Psoas muscle (tissue), 8 donors: Measurements from ENCODE around the gene FAM117B. TPM values are rescaled to one million over a fixed set of nuclear protein-coding genes. Genes with fewer than 3 reads are reported as not detected.

Experiments
- ATAC-seq, 4 donors: fragments of 200-7000 bp; cut with Tn5 transposase; one replicate each; pipeline ENCODE4 v1.9.1; 2020; ENCODE audit warnings: moderate library complexity in 3 of 4, mild to moderate bottlenecking in 2 of 4
- DNase-seq, 2 donors: peaks; one replicate each; pipeline ENCODE4 v3.0.0-alpha.2; 2020
- H3K27ac ChIP-seq: fragments of 200-600 bp; one replicate; pipeline ENCODE4 v1.8.0; 2022
- H3K27me3 ChIP-seq, 3 donors: fragments of 200-600 bp in 1 of 3; one replicate each; pipeline versions ENCODE4 v1.6.1 to v1.8.0; 2013 to 2022; ENCODE audit warnings: low read length in 2 of 3, mild to moderate bottlenecking in 2 of 3, moderate library complexity in 1 of 3; ENCODE audit not compliant: insufficient read depth in 3 of 3
- H3K36me3 ChIP-seq, 2 donors: fragments of 200-600 bp in 1 of 2; one replicate each; pipeline versions ENCODE4 v1.6.1 to v1.8.0; 2013 to 2022; ENCODE audit warnings: low read depth in 1 of 2, mild to moderate bottlenecking in 1 of 2, moderate library complexity in 1 of 2; ENCODE audit not compliant: insufficient read depth in 1 of 2
- H3K4me1 ChIP-seq: fragments of 200-600 bp; one replicate; pipeline ENCODE4 v1.8.0; 2022
- H3K4me3 ChIP-seq: fragments of 200-600 bp; one replicate; pipeline ENCODE4 v1.8.0; 2022; ENCODE audit warnings: mild to moderate bottlenecking
- H3K9me3 ChIP-seq: fragments of 200-600 bp; one replicate; pipeline ENCODE4 v1.8.0; 2022
- CTCF ChIP-seq: fragments of 200-600 bp; IDR thresholded peaks from one replicate; pipeline ENCODE4 v1.8.0; 2022; ENCODE audit warnings: antibody characterized with exemption
- WGBS, 3 donors: extraction: QIAGEN DNeasy Blood & Tissue Kit; methylation state at CpG; one replicate each; pipeline versions ENCODE4 v1.1.6 to v1.1.7; 2013; 5-methylcytosine and 5-hydroxymethylcytosine counted together
- intact Hi-C, 2 donors: fragments of 100-400 bp; cut with DNase I; formaldehyde crosslinking; loops; one replicate each; pipeline versions ENCODE4 v1.11.0 to v1.14.2; 2022
- polyA plus RNA-seq, 3 donors: library from polyadenylated mRNA; stranded (reverse); fragments of 200-250 nt; gene quantifications; one replicate each; pipeline ENCODE4 v1.2.3, GENCODE V29; 2013
- total RNA-seq, 4 donors: library from RNA; stranded (reverse); fragmentation: NEBNext Ultra II Directional in 2 of 4; extraction: Animal tissue kit (Norgen Biotek cat#: 25700) in 2 of 4; gene quantifications; one replicate each; pipeline versions ENCODE4 v1.2.1 to v1.2.4, GENCODE V29; 2021 to 2023
- donor health status: healthy with polysubstance abuse.
- donor health status: DM: no; HTN: no; CAD: no; lungs with moderate emphysema.
- donor health status: Bipolar disorder and iron deficiency.
- donor health status: healthy.
- donor health status: DM: yes; HTN: yes; CAD: no.
- donor health status: DM: no; HTN: no; CAD: no.
- donor health status: DM: no; HTN: no; CAD: no.
- donor health status: DM: yes; HTN: yes; CAD: no.

Gene FAM117B
- total and polyA plus RNA-seq, 7 donors, result 0.31 to 2.4 (median 0.75) TPM

- Histone ChIP-seq H3K36me3 (peaks cover 0 to 3% of the 10 kb centered on the region in 2 donors), H3K4me1 (no peaks in the 10 kb centered on the region), H3K9me3 (no peaks in the 10 kb centered on the region), H3K4me3 (no peak overlapping the region), H3K27ac (no peak overlapping the region), H3K27me3 (no peaks in the 10 kb centered on the region)
- ATAC-seq (no peak), DNase-seq (no peak)
- WGBS, 3 donors, result 74 to 79% (median 76%) methylated on average over 3 of the region's 3 CpGs
- intact Hi-C loops, result no loop called here
- no peak for TF ChIP-seq CTCF
These were observed 86.9 kb downstream of the FAM117B start for GRCh38 chr2:202721621-202722020.

- WGBS, 3 donors, result 94 to 99% (median 99%) methylated on average over 4 to 5 of the region's 5 CpGs
- no peak for TF ChIP-seq CTCF
- Histone ChIP-seq H3K4me1 (no peaks in the 10 kb centered on the region), H3K27me3 (no peaks in the 10 kb centered on the region), H3K36me3 (peaks cover 0 to 7% of the 10 kb centered on the region in 2 donors), H3K27ac (no peak overlapping the region), H3K9me3 (no peaks in the 10 kb centered on the region), H3K4me3 (no peak overlapping the region)
- DNase-seq (no peak), ATAC-seq (no peak)
- intact Hi-C loops, result no loop called here
These were observed 89.0 kb downstream of the FAM117B start for GRCh38 chr2:202723746-202724145.

- peak in 1 of 4 donors; percentile 73 for ATAC-seq
- no peaks in the 10 kb centered on the region for H3K4me1 ChIP-seq
- TF ChIP-seq CTCF, result no peak
- 60 to 71% (median 66%) methylated on average over 3 of the region's 3 CpGs for WGBS, 3 donors
- H3K4me3 ChIP-seq, result peak overlapping the region; percentile 10
- H3K27ac ChIP-seq, result no peak overlapping the region
- no peaks in the 10 kb centered on the region for H3K9me3 ChIP-seq
- H3K27me3 ChIP-seq, result no peaks in the 10 kb centered on the region
- DNase-seq, result no peak
- intact Hi-C loops, result no loop called here
- peaks cover 0 to 7% of the 10 kb centered on the region in 2 donors for H3K36me3 ChIP-seq
These were observed 91.3 kb downstream of the FAM117B start for GRCh38 chr2:202726070-202726469.

- no peak for DNase-seq
- no peak for ATAC-seq
- 100% methylated on average over 1 of the region's 1 CpG for WGBS, 3 donors
These were observed 102.1 kb downstream of the FAM117B start for GRCh38 chr2:202736826-202737225.

More at GRCh38 chr2:202736826-202737225, 102.1 kb downstream of the FAM117B start:
- intact Hi-C loops, result loop anchor here in 1 of 2 donors (10.0 kb wide), 1 partner anchor 152 kb away; no protein-coding TSS in a partner anchor
- no peak for TF ChIP-seq CTCF
- Histone ChIP-seq H3K4me1 (no peaks in the 10 kb centered on the region), H3K36me3 (no peaks in the 10 kb centered on the region), H3K9me3 (peaks cover 9% of the 10 kb centered on the region), H3K27ac (no peak overlapping the region), H3K4me3 (no peak overlapping the region), H3K27me3 (no peaks in the 10 kb centered on the region)
